ENCODE results near the gene VILL. TPM values are rescaled to one million over a fixed set of nuclear protein-coding genes. Genes with fewer than 3 reads are reported as not detected.

VILL gene
- total and polyA plus RNA-seq, 12 donors = 1.2 to 6.4 (median 2.4) TPM

DNA sequence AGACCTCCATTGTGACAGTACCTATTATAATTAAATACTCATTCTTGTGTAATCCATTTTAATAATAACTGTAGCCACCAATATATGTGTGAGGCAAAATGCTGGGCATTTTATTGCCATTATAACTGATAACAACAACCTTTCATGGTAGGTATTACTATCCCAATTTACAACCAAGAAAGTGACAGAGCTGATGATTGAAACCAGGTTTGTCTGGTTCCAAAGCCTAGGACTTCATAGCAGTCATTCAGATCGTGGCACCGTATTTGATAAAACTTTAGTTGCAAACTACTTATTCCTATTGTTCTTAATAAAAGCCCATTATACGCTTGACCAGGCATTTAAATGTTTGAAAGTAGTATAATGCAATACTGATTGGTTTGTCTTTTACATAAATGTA, 26.4 kb upstream of the VILL start:
- 96 to 99% methylated on average over 3 of the region's 3 CpGs for WGBS, 2 donors

DNA sequence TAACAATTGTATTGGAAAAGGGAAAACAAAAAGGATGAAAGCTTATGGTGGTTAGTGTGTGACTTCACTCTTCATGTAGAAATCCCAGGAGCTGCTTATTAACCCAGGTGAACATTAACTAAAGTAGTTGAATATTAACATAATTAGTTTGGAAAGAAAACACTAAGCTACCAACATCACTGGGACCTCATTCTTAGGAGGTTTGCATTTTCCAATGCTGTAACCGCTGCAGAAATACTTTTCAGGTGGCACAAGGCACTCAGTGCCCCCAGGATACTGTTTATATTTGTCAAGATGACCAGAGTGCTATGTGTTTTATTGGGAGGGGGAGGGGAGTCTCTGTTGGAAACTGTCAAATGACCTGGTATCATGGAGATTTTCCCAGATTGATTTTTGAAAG, 25.9 kb upstream of the VILL start:
- H3K4me1 ChIP-seq = peaks cover 10 to 66% (median 51%) of the 10 kb centered on the region in 9 donors
- WGBS, 2 donors = 98 to 100% methylated on average over 1 of the region's 1 CpG
- ATAC-seq = no peak
- no peaks in the 10 kb centered on the region for H3K9me3 ChIP-seq
- no peak overlapping the region for H3K27ac ChIP-seq
- TF ChIP-seq, protein P1, sequence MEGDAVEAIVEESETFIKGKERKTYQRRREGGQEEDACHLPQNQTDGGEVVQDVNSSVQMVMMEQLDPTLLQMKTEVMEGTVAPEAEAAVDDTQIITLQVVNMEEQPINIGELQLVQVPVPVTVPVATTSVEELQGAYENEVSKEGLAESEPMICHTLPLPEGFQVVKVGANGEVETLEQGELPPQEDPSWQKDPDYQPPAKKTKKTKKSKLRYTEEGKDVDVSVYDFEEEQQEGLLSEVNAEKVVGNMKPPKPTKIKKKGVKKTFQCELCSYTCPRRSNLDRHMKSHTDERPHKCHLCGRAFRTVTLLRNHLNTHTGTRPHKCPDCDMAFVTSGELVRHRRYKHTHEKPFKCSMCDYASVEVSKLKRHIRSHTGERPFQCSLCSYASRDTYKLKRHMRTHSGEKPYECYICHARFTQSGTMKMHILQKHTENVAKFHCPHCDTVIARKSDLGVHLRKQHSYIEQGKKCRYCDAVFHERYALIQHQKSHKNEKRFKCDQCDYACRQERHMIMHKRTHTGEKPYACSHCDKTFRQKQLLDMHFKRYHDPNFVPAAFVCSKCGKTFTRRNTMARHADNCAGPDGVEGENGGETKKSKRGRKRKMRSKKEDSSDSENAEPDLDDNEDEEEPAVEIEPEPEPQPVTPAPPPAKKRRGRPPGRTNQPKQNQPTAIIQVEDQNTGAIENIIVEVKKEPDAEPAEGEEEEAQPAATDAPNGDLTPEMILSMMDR (IDR thresholded peaks at IDR 0.05) = no peak
- no peaks in the 10 kb centered on the region for H3K27me3 ChIP-seq
- H3K36me3 ChIP-seq = peaks cover 0 to 33% (median 0%) of the 10 kb centered on the region in 9 donors
- no peak for DNase-seq
- intact Hi-C loops (cut with DNase I) = loop anchor here in 2 of 10 donors (5.0 kb wide), 1 partner anchor 112 kb away; no protein-coding TSS in a partner anchor
- no peak overlapping the region for H3K4me3 ChIP-seq

More for the DNA sequence above, 26.4 kb upstream of the VILL start:
- Histone ChIP-seq H3K4me3 (no peak overlapping the region), H3K27me3 (no peaks in the 10 kb centered on the region), H3K9me3 (no peaks in the 10 kb centered on the region), H3K4me1 (peaks cover 6 to 60% (median 45%) of the 10 kb centered on the region in 9 donors), H3K36me3 (peaks cover 0 to 31% (median 0%) of the 10 kb centered on the region in 9 donors), H3K27ac (no peak overlapping the region)
- TF ChIP-seq, protein P1 (IDR thresholded peaks at IDR 0.05) = no peak
- DNase-seq (no peak), ATAC-seq (no peak)
- intact Hi-C loops (cut with DNase I) = no loop called here

DNA sequence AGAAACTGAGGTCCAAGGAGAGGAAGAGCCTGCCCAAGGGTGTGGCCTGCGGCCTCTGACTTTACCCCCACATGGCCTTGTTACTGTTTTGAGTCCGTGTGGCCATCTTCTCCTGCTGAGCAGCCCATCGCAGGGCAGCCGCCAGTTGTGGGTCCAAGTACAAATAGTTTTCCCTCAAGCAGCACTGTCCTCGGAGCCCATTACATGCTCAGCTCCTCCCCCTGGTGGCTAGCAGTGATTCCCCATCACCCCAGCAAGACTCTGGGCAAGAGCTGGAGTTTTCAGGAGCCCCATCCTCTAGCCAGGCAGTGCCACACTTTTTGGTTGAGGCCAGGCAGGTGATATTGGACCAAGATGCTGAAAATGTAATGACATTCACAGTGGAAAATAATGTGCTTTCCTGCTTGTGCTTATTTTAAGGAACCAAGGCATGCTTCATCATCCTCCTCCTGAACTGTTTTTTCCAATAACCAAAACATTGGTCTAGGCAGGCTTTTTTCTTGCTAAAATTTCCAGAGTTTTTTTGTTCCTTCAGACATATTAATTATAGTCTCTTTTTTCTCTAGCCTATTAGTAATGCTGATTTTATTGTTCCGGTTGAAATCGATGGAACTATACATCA, 23.2 kb upstream of the VILL start:
- no peaks in the 10 kb centered on the region for H3K9me3 ChIP-seq
- intact Hi-C loops (cut with DNase I) = loop anchor here in 8 of 10 donors (1.0 to 5.0 kb wide), 5 partner anchors 111 to 115 kb away; no protein-coding TSS in a partner anchor
- peak; percentile 63 to 69 for DNase-seq
- H3K4me3 ChIP-seq = no peak overlapping the region
- H3K27ac ChIP-seq = peak overlapping the region in 6 of 10 donors; percentile 0 to 84 (median 68)
- ATAC-seq = peak; percentile 59 to 80 (median 73)
- TF ChIP-seq, protein P1 (IDR thresholded peaks at IDR 0.05) = peak; percentile 60 to 90 (median 87)
- 41 to 44% methylated on average over 7 of the region's 7 CpGs for WGBS, 2 donors
- H3K36me3 ChIP-seq = peaks cover 0 to 50% (median 0%) of the 10 kb centered on the region in 9 donors
- peaks cover 10 to 64% (median 41%) of the 10 kb centered on the region in 9 donors for H3K4me1 ChIP-seq
- no peaks in the 10 kb centered on the region for H3K27me3 ChIP-seq

DNA sequence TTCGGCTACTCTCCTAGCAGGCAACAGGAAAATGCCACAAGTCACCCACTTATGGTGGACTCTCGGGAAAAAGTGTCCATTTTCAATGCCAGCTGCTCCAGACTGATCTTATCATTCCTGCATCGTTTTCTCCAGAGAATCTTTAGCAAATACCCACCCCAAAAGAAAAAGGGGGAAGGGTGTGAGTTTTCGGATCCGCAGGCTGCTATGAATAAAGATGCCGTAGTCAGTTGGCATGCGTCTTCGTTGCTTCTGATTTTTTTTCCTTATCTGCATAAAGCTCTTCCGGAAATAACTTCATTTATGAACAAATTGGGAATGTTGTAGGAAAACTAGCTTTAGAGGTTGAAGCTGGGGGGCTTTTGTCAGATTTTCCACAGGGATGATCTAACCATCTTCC, 22.4 kb upstream of the VILL start:
- peak in 1 of 8 donors; percentile 3 for ATAC-seq
- H3K27me3 ChIP-seq = no peaks in the 10 kb centered on the region
- intact Hi-C loops (cut with DNase I) = loop anchor here in 3 of 10 donors (1.0 to 5.0 kb wide), 2 partner anchors 113 to 116 kb away; no protein-coding TSS in a partner anchor
- H3K27ac ChIP-seq = peak overlapping the region; percentile 10 to 84 (median 66)
- no peaks in the 10 kb centered on the region for H3K9me3 ChIP-seq
- H3K4me1 ChIP-seq = peaks cover 10 to 60% (median 33%) of the 10 kb centered on the region in 9 donors
- DNase-seq = no peak
- TF ChIP-seq, protein P1 (IDR thresholded peaks at IDR 0.05) = no peak
- H3K4me3 ChIP-seq = no peak overlapping the region
- WGBS, 2 donors = 63 to 64% methylated on average over 9 of the region's 9 CpGs
- H3K36me3 ChIP-seq = peaks cover 0 to 57% (median 0%) of the 10 kb centered on the region in 9 donors
